GDM1 (cell line): ENCODE data around the gene SCAF4.
"Not testable (repeated sequence)": the region's sequence is repeated elsewhere in the genome, so short reads cannot be mapped to it uniquely, and the experiment has no call there.

Source experiments
- DNase-seq: peaks from one replicate; lab custom pipeline; 2025; lab: John Stamatoyannopoulos, UW

SCAF4 gene

GRCh38 chr21:31641416-31641922 lies 90.4 kb downstream of the SCAF4 start:
- no peak for DNase-seq

GRCh38 chr21:31636874-31637273 lies 95.0 kb downstream of the SCAF4 start:
- no peak for DNase-seq

GRCh38 chr21:31634993-31635392 lies 96.9 kb downstream of the SCAF4 start:
- no peak for DNase-seq

GRCh38 chr21:31631881-31632280 lies 100.0 kb downstream of the SCAF4 start:
- DNase-seq = not testable (repeated sequence)

GRCh38 chr21:31629972-31630711 lies 101.8 kb downstream of the SCAF4 start:
- no peak for DNase-seq

GRCh38 chr21:31624961-31625491 lies 106.9 kb downstream of the SCAF4 start:
- no peak for DNase-seq

GRCh38 chr21:31624181-31624580 lies 107.7 kb downstream of the SCAF4 start:
- DNase-seq = no peak

- no peak for DNase-seq
Measured at GRCh38 chr21:31623664-31624063, 108.3 kb downstream of the SCAF4 start.

GRCh38 chr21:31622397-31622796 lies 109.5 kb downstream of the SCAF4 start:
- DNase-seq = no peak
